ELR (cell line): ENCODE measurements around the gene SGK1.
"Not testable (repeated sequence)": the region's sequence is repeated elsewhere in the genome, so short reads cannot be mapped to it uniquely, and the experiment has no call there.

ENCODE experiments used
- DNase-seq: peaks from one replicate; pipeline ENCODE4 v3.0.0-alpha.2; 2015; ENCODE audit warnings: low read depth

Gene SGK1

DNA sequence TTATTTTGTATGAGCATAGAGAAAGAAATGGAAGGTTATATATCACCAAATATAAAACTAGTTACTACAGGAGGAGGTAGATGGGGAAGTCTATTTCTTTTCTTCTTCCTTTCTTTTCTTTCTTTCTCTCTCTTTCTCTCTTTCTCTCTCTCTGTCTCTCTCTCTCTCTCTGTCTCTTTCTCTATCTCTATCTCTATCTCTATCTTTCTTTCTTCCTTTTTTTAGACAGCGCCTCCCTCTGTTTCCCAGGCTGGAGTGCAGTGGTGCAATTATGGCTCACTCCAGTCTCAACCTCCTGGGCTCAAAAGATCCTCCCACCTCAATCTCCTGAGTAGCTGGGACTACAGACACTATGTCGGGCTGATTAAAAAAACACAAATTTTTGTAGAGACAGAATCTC lies 10.2 kb upstream of the SGK1 start:
- DNase-seq: no peak

- DNase-seq: not testable (repeated sequence)
Observed at GRCh38 chr6:134326192-134326591, 8.3 kb upstream of the SGK1 start.

- DNase-seq: no peak
Observed at GRCh38 chr6:134324766-134325165, 6.9 kb upstream of the SGK1 start.

DNA sequence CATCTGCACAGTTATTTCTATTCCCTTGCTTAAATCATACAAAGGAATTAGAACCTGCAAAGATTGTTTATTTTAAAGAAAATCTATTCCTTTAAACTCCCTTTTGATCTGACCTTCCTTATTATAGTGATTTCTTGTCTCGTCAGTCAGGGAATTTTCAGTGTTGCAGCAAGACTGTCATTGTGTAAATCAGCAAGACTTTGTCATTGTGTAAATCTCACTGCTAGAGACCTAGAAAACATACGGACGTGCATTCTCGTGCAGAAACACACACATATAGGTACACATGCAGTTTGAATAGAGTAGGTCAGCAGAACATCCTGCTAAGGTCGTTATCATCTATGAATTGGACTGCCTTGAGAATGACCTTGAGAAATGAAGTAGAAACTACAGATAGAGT lies 6.2 kb upstream of the SGK1 start:
- DNase-seq: no peak

DNA sequence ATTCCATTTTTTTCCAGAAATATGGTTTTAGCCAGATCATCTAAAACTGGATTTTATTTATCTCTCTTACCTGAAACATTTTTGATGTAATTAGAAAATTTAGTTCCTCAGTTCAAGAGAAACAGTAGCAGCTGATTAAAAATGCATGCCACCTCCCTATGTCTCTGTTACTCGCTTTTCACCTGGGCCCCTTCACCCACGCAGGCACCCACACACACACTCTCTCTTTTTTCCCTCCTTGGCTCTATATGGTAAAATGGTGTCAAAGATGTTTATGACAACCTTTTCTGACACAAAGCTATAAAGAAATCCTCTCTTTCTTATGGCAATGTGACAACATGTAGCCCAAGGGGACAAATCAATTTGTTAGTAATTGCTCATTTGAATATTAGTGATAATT lies 5.8 kb upstream of the SGK1 start:
- no peak for DNase-seq

GRCh38 chr6:134323294-134323693 lies 5.4 kb upstream of the SGK1 start:
- no peak for DNase-seq

DNA sequence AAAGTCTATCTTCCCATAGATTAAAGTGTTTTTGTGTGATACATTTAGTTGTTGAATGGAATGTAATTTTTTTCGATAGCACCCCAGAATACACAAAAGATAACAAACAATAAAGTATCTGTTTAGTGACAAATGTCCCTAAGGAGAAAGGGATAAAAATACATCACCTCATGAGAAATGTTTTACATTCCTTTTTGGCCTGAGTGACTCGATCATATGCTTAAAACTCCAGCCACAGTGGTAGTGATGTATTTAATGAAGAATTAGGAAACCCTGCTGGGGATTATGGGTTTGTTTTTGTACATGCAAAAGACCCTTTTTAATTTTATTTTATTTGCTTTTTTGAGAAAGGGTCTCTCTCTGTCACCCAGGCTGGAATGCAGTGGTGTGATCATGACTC lies 4.3 kb upstream of the SGK1 start:
- no peak for DNase-seq

- no peak for DNase-seq
Observed at GRCh38 chr6:134321246-134321645, 3.3 kb upstream of the SGK1 start.

DNA sequence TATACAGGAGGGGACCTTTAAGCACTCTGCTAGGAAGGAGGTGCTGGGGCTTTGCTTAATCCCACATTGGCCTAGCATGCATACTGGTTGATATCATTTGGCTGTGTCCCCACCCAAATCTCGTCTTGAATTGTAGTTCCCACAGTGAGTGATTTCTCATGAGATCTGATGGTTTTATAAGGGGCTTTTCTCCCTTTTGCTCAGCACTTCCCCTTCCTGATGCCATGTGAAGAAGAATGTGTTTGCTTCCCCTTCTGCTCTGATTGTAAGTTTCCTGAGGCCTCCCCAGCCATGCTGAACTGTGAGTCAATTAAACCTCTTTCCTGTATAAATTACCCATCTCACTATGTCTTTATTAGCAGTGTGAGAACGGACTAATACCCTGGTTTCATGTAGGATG lies 1.8 kb upstream of the SGK1 start:
- not testable (repeated sequence) for DNase-seq

DNA sequence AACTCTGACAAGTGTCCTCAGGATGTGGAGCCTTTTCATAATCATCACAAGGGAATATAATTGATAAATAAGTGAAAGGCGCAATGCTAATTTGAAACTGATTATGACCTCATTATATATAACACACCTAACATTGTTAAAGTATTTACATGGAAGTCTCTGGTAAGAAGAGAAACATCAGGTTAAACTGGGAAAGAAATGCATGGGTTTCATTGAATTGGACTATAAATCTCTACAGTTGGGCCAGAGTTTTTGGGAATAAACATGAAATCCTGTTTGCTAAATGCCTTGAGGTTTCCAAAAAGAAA lies 1.0 kb upstream of the SGK1 start:
- no peak for DNase-seq

- no peak for DNase-seq
Observed at GRCh38 chr6:134318236-134318973, 493 bp upstream of the SGK1 start.

DNA sequence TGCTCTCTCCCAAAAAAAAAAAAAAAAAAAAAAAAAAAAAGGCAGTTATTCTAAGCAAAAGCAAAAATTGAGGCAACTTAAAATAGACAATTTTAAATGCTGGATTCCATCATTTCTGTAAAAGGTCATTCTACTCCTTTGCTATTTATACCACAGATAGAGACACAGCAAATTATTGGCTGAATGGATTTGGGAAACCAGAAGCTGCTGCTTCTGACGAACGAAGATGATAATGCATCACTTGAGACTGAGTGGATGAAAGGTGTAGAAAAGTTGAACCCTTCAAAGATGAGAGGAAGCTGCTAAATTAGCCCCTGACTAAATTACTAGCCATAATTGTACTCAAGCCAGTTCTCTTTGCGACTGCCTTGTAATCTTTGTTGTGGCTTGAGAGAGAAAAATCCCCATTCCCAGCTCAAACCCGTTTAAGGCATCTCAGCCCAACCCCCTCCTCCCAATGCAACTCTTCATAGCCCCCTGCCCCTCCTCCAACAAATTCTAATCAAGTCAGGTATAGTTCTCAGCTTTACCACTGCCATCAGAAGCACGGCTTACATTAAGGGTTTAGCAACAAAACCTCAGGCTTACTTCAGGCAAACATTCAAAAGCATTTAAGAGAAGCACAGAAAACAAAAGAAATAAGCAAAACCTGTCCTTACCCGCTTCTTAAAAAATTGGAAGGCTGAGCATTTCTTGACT lies 1.0 kb downstream of the SGK1 start:
- no peak for DNase-seq

- no peak for DNase-seq
Observed at GRCh38 chr6:134315974-134316441, 1.9 kb downstream of the SGK1 start.

DNA sequence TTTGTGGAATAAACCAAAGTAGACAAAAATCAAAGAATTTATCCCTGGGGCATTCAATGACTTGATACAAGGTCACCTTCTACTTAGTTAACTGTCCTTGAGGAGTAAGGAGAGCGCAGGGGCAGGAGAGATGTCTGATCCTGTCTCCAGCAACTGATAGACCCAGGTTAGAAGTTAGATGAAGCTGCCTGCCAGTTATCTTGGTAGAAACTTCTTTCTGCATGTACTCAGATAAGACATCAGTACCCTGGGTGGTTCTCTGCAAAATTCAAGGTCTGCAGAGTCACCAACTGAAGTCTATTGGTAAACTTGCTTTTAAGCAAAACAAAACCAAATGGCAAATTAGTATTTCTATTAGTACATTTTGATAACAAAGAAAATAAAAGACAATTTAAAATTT lies 2.7 kb downstream of the SGK1 start:
- no peak for DNase-seq

DNA sequence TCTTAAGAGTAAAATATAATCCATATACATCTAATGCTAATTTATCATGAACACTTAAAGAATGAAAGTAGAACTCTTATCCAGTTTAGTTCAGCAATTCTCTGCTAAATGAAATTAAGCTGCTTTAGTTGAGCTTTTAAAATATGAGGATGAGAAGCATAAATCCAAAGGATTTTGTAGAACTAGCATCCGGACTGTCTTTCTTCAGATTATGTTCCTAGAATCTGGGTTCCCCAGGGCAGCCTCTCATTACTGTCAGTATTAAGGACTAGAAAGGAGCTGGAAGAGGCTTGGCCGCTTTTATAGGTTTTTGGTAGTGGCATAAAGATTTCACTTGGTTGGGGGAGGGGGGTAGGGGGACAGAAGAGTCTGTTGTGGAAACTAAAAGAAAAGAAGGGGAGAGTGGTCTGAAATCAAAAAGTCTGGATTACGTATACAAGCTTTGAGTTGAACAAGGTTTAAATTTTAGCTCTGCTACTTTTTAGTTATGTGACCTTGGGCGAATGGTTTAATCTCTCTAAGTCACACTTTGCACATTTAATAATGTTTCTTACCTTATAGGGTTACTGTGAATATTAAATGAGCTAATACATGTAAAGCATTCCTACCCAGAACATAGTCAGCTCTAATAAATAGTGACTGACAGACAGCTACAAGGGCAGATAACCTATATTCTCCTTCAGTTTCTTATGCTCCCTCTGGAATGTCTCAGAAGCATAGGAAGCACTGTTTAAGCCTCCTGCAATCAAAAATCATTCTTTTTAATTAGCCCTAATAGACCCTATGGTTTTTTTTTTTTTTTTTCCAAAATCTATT lies 3.7 kb downstream of the SGK1 start:
- no peak for DNase-seq

- no peak for DNase-seq
Observed at GRCh38 chr6:134312038-134312660, 5.8 kb downstream of the SGK1 start.

- DNase-seq: no peak
Observed at GRCh38 chr6:134310817-134311216, 7.1 kb downstream of the SGK1 start.

- no peak for DNase-seq
Observed at GRCh38 chr6:134309983-134310605, 7.8 kb downstream of the SGK1 start.

GRCh38 chr6:134309227-134309626 lies 8.7 kb downstream of the SGK1 start:
- no peak for DNase-seq

- no peak for DNase-seq
Observed at GRCh38 chr6:134308800-134309199, 9.1 kb downstream of the SGK1 start.

DNA sequence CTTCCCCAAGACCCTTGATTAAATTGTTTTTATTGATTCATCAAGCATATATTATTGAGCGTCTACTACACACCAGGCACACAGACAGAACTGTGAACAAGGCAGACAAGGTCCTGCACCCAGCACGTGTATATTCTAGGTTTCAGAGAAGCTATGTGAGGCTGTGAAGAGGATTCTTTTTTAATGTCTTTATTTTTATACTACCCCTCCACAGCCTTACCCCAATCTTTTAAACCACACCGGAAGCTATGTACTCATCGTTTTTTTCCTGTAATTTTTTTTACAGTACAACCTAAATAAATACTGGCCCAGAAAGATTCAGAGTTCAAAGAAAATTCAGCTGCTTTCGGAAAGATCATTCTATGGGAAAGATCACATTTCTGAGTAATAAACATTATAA lies 10.0 kb downstream of the SGK1 start:
- no peak for DNase-seq

DNA sequence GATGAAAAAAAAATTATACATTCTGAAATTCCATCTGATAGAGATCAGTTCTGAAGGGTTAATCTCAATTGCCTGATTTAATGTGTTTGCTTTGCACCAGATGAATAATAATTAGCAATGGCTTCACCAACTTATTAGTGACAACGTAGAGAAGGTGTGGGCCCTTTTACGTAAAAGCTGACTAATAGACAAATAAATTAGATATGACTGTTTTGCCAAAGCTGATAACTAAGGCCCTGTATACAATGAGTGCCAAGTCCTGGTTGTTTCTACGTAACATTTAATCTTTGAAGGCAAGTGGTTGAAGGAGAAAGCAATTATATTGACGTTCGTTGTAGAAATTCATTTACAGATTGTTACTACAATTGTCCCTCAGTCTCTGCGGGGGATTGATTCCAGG lies 10.8 kb downstream of the SGK1 start:
- no peak for DNase-seq
